HG03280 (cell line): ENCODE results near the gene CIB1.
"Not testable (repeated sequence)": the region's sequence is repeated elsewhere in the genome, so short reads cannot be mapped to it uniquely, and the experiment has no call there.

ENCODE experiments used
- ATAC-seq: cut with Tn5 transposase; IDR thresholded peaks from one replicate; pipeline ENCODE4 v1.9.1; 2021; ENCODE audit warnings: mild to moderate bottlenecking, moderate library complexity; ENCODE audit not compliant: unreplicated experiment

Gene CIB1

GRCh38 chr15:90233387-90234095 is at the start of gene CIB1:
Gene CIB1 (minus strand): TSS chr15:90233941. CDS start chr15:90233885, 56 bp downstream.
- peak; percentile 86 for ATAC-seq

- not testable (repeated sequence) for ATAC-seq
Observed at GRCh38 chr15:90281637-90282036, 47.9 kb upstream of the CIB1 start.

GRCh38 chr15:90280743-90281142 is 47.0 kb upstream of the CIB1 start:
- not testable (repeated sequence) for ATAC-seq

GRCh38 chr15:90278467-90278866 is 44.7 kb upstream of the CIB1 start:
- not testable (repeated sequence) for ATAC-seq

GRCh38 chr15:90271459-90272166 is 37.9 kb upstream of the CIB1 start:
- ATAC-seq = no peak

- ATAC-seq = no peak
Observed at GRCh38 chr15:90270502-90271150, 36.9 kb upstream of the CIB1 start.

- no peak for ATAC-seq
Observed at GRCh38 chr15:90268415-90268814, 34.7 kb upstream of the CIB1 start.

GRCh38 chr15:90266485-90266884 is 32.7 kb upstream of the CIB1 start:
- ATAC-seq = no peak

- peak; percentile 11 for ATAC-seq
Observed at GRCh38 chr15:90266061-90266431, 32.3 kb upstream of the CIB1 start.

- peak; percentile 88 for ATAC-seq
Observed at GRCh38 chr15:90265271-90266060, 31.7 kb upstream of the CIB1 start, which contains the start of gene NGRN. Gene NGRN (plus strand): TSS chr15:90265672. CDS start chr15:90265713, 41 bp downstream.

- ATAC-seq = no peak
Observed at GRCh38 chr15:90264671-90265070, 30.9 kb upstream of the CIB1 start.

- no peak for ATAC-seq
Observed at GRCh38 chr15:90262426-90262825, 28.7 kb upstream of the CIB1 start.

GRCh38 chr15:90261811-90262210 is 28.1 kb upstream of the CIB1 start:
- no peak for ATAC-seq

- not testable (repeated sequence) for ATAC-seq
Observed at GRCh38 chr15:90260731-90261130, 27.0 kb upstream of the CIB1 start.

GRCh38 chr15:90259524-90259923 is 25.8 kb upstream of the CIB1 start:
- peak; percentile 83 for ATAC-seq

- ATAC-seq = no peak
Observed at GRCh38 chr15:90257776-90258175, 24.0 kb upstream of the CIB1 start.

- no peak for ATAC-seq
Observed at GRCh38 chr15:90249203-90249863, 15.6 kb upstream of the CIB1 start, which contains the start of gene TTLL13. Gene TTLL13 (plus strand): TSS chr15:90249556. CDS start chr15:90250631, 1,075 bp downstream.

- no peak for ATAC-seq
Observed at GRCh38 chr15:90248789-90249202, 15.1 kb upstream of the CIB1 start.

- no peak for ATAC-seq
Observed at GRCh38 chr15:90243943-90244639, 10.3 kb upstream of the CIB1 start.
